ENCODE results near the gene TM9SF1. TPM values are rescaled to one million over a fixed set of nuclear protein-coding genes. Genes with fewer than 3 reads are reported as not detected.
A peak's percentile ranks its signal among the peaks of the same experiment; 100 is the strongest.

Gene TM9SF1
- total and polyA plus RNA-seq, 2 of the 13 experiments (the other 11 are each of a cell fraction or from before 2014, with no cell fraction given) = 83.2 to 110 TPM

DNA sequence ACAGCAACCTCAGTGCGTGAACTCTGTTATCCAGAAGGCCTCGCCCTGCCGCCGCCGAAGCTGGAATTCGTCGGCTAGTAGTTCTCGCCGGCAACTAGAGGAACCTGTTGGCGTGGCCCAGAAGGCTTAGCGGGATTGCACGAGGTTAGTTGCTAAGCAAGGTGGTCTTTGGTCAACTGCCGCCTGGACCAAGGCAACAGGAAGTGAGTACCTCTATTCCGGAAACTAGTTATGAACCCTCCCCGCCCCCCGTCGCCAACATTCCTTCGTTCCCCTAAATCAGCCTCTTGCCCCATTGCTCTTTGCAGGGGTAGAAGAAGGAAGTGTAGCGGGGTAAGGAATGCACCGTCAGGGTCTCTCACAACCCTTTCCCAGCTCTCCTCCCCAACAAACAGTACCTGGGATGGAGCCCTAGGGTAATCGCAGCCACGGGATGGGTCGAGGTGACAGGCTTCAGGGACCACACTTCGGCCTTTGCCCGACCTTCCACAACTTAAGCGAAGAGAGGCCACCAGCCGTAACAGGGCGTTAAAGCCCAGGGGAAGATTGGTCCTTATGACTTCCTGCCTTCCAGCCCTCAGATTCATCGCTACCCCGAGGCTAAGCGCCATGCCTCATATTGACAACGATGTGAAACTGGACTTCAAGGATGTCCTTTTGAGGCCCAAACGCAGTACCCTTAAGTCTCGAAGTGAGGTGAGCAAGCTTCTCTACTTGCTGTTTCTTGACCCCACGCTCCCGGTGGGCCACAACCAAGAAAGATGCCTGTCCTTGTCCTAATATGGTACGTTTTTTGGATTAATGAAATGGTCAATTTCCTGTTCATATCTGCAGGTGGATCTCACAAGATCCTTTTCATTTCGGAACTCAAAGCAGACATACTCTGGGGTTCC is 37.6 kb upstream of the TM9SF1 start, which contains the start of gene GMPR2 (continued):
- TF ChIP-seq ZNF660 (CRISPR knock-in tag; IDR thresholded peaks at IDR 0.05; ENCODE audit: borderline replicate concordance, low read depth) = no peak; the same call in 1 of the 2 replicates
- TF ChIP-seq, protein P1, sequence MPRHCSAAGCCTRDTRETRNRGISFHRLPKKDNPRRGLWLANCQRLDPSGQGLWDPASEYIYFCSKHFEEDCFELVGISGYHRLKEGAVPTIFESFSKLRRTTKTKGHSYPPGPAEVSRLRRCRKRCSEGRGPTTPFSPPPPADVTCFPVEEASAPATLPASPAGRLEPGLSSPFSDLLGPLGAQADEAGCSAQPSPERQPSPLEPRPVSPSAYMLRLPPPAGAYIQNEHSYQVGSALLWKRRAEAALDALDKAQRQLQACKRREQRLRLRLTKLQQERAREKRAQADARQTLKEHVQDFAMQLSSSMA (CRISPR knock-in tag; IDR thresholded peaks at IDR 0.05) = peak; percentile 76
- TF ChIP-seq, protein P2, sequence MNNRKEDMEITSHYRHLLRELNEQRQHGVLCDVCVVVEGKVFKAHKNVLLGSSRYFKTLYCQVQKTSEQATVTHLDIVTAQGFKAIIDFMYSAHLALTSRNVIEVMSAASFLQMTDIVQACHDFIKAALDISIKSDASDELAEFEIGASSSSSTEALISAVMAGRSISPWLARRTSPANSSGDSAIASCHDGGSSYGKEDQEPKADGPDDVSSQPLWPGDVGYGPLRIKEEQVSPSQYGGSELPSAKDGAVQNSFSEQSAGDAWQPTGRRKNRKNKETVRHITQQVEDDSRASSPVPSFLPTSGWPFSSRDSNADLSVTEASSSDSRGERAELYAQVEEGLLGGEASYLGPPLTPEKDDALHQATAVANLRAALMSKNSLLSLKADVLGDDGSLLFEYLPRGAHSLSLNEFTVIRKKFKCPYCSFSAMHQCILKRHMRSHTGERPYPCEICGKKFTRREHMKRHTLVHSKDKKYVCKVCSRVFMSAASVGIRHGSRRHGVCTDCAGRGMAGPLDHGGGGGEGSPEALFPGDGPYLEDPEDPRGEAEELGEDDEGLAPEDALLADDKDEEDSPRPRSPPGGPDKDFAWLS (CRISPR knock-in tag; IDR thresholded peaks at IDR 0.05; ENCODE audit: borderline replicate concordance) = 0 out of 2 replicates have a peak, but pooled peaks have one; percentile 71
- TF ChIP-seq, protein P3, sequence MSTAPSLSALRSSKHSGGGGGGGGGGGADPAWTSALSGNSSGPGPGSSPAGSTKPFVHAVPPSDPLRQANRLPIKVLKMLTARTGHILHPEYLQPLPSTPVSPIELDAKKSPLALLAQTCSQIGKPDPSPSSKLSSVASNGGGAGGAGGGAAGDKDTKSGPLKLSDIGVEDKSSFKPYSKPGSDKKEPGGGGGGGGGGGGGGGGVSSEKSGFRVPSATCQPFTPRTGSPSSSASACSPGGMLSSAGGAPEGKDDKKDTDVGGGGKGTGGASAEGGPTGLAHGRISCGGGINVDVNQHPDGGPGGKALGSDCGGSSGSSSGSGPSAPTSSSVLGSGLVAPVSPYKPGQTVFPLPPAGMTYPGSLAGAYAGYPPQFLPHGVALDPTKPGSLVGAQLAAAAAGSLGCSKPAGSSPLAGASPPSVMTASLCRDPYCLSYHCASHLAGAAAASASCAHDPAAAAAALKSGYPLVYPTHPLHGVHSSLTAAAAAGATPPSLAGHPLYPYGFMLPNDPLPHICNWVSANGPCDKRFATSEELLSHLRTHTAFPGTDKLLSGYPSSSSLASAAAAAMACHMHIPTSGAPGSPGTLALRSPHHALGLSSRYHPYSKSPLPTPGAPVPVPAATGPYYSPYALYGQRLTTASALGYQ (CRISPR knock-in tag; IDR thresholded peaks at IDR 0.05) = 0 out of 2 replicates have a peak, but pooled peaks have one; percentile 65
- no peak for TF ChIP-seq ADNP (CRISPR knock-in tag; IDR thresholded peaks at IDR 0.05)
- TF ChIP-seq ASH2L (IDR thresholded peaks at IDR 0.05; ENCODE audit: insufficient read length, low read depth, low read length) = peak; percentile 98
- peak; percentile 46 for TF ChIP-seq ZNF781 (CRISPR knock-in tag; IDR thresholded peaks at IDR 0.05; ENCODE audit: borderline replicate concordance, not compliant biosample characterization)
- peak; percentile 70 for TF ChIP-seq RXRB (CRISPR knock-in tag; IDR thresholded peaks at IDR 0.05; ENCODE audit: borderline replicate concordance)
- peak; percentile 67; the same call in 1 of the 2 replicates for TF ChIP-seq ISX (CRISPR knock-in tag; conservative IDR thresholded peaks at IDR 0.05)
- peak; percentile 88 for TF ChIP-seq MXD4 (CRISPR knock-in tag; IDR thresholded peaks at IDR 0.05)
- TF ChIP-seq CHD4 (IDR thresholded peaks at IDR 0.05; ENCODE audit: borderline replicate concordance, low read length) = no peak
- TF ChIP-seq, protein P4, sequence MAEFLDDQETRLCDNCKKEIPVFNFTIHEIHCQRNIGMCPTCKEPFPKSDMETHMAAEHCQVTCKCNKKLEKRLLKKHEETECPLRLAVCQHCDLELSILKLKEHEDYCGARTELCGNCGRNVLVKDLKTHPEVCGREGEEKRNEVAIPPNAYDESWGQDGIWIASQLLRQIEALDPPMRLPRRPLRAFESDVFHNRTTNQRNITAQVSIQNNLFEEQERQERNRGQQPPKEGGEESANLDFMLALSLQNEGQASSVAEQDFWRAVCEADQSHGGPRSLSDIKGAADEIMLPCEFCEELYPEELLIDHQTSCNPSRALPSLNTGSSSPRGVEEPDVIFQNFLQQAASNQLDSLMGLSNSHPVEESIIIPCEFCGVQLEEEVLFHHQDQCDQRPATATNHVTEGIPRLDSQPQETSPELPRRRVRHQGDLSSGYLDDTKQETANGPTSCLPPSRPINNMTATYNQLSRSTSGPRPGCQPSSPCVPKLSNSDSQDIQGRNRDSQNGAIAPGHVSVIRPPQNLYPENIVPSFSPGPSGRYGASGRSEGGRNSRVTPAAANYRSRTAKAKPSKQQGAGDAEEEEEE (CRISPR knock-in tag; IDR thresholded peaks at IDR 0.05; ENCODE audit: borderline replicate concordance) = no peak; the same call in 1 of the 2 replicates
- peak; percentile 52 for TF ChIP-seq ZNF121 (CRISPR knock-in tag; IDR thresholded peaks at IDR 0.05)
